ENCODE data around the gene ZBTB47.

Gene ZBTB47

GRCh38 chr3:42666577-42666998, 13.1 kb downstream of the ZBTB47 start:
- no peak for DNase-seq

DNA sequence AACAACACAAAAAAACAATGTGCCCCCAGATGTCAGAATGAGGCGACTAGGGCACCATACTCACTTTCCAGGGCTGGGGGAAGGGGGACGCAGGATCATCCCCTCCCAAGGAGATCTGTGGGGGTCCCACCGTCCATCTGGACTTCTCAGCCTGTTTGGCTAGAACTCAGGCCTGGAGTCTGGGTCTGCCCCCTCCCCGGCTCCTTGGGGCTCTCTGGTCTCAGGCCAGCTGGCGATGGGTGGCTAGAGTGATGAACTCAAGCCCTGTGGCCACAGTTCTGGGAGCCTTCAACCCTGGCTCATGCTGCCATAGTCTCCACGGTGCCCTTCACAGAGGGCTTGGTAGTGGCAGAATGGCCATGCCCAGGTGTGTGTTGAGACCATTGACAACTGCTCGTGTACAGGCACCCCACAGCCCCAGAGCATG, 13.6 kb downstream of the ZBTB47 start:
- DNase-seq: no peak

DNA sequence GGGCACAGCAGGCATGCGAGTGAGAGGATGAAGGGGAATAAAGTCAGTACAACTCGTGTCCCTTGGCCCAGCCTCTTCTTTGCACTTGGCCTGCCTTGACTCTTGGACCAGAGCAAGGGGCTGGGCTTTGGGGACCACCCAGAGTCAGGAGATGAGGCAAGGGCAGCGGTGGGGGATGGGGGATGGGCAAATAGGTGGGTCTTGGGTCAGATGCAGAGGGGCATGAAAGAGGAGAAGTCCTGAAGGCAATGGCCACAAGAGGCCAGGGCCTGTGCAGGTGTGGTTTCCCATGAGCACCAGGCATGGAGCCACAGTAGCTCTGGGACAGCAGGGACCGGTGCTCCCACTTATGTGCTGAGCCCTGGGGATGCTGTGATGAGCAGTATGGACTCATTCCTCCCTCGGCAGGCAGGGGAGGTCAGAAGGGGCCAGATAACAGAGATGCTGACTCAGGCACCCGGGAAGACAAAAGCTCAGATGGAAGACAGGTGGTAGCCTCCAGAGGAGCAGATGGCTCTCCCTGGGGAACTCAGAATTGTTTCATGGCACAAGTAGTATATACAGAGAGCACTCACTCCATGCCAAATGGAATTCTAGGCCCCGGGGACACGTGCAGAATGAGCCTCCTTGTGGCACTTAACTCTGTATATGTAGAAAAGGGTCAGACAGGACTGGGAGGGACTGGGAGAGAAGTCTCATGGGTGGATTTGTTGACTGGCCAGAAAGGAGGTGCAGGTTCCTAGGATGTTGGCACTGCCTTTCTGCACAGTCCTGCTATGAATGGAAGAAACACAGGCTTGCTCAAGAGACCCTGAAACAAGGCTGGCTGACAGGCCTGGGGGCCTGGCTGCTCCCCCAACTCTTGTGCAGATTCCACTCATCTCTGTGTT, 14.3 kb downstream of the ZBTB47 start:
- no peak for DNase-seq

DNA sequence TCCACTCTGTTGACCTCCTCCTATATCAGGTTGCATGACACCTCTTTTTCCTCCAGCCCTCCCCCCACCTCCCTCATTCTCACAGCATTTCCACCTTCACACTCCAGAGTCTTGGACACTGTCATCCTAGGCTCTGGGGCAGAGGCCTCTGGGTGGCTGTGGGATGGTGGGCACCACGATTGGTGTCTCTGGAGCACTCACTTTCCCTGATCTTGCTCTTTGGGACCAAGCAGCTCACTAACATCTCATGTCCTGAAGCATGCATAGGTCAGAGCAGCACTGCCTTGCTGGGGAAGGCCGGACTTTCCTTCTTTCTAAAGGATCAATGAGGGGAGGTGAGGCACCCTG, 14.9 kb downstream of the ZBTB47 start:
- DNase-seq: no peak

GRCh38 chr3:42668793-42669217, 15.3 kb downstream of the ZBTB47 start:
- DNase-seq: no peak

DNA sequence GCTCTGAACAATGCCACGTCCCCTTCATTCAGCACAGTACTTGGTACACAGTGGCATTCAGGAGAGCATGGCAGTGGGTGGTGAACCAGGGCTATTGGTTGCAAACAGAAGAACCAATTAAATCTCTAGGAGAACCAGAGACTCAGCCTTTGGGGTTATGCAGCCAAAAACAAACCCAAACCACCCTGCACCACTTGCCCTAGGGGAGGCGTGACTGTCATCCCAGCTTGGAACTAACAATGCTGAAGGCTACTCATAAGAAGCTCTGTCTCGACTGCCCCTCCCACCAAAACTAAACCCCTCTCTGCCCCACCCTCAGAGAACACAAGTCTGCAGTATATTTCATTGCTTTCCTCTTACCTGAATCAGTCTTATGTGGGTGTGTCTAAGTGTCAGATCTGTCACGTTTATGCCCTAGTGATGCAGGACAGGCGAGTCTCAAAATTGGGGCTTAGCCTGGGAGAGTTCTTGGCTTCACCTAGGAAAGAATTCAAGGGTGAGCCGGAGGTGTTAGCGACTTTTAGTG, 16.6 kb downstream of the ZBTB47 start:
- no peak for DNase-seq

DNA sequence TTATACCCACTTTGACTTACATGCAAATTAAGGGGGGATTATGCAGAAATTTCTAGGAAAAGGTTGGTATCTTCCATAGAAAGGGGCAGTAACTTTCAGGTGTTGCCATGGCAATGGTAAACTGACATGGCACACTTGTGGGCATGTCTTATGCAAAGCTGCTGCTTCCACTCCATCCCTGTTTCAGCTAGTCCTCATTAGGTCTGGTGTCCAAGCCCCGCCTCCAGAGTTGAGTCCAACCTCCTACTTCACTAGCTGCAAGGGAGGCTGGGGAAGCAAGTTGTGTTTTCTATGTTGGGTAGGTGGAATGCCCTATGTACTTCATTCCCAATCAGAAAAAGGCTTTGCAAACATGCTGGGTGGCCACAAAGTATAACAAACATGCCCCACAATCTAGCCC, 17.2 kb downstream of the ZBTB47 start:
- no peak for DNase-seq

- no peak for DNase-seq
Observed at GRCh38 chr3:42672515-42672914, 19.0 kb downstream of the ZBTB47 start.

- no peak for DNase-seq
Observed at GRCh38 chr3:42673082-42673481, 19.6 kb downstream of the ZBTB47 start.

DNA sequence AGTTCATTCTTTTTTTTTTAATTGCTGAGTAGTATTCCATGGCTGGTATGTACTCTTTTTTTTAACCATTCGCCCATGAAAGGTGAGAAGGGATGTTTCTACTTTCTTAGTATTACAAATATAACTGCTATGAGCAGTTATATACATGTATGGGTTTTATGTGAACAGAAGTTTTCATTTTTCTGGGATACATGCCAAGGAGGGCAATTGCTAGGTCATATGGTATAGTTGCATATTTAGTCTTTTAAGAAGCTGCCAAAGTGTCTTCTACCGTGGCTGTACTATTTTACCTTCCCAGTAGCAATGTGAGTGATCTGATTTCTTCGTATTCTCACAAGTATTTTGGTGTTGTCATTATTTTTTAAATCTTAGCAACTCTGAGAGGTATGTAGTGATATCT, 20.6 kb downstream of the ZBTB47 start:
- no peak for DNase-seq

DNA sequence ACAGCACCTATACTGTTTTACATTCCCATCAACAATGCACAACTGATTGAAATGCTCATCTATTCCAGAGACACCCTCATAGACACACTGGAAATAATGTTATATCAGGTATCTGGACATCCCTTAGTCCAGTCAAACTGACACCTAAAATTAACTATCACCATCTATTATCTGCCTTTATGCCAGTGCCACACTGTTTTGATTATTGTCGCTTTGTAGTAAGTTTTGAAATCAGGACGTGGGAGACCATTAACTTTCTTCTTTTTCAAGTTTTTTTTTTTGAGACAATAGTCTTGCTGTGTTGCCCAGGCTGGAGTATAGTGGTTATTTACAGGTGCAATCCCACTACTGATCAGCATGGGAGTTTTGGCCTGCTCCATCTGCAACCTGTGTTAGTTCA, 22.4 kb downstream of the ZBTB47 start:
- DNase-seq: no peak

GRCh38 chr3:42678447-42678846, 24.9 kb downstream of the ZBTB47 start:
- peak; percentile 10 for DNase-seq

GRCh38 chr3:42680271-42680670, 26.8 kb downstream of the ZBTB47 start:
- DNase-seq: no peak

DNA sequence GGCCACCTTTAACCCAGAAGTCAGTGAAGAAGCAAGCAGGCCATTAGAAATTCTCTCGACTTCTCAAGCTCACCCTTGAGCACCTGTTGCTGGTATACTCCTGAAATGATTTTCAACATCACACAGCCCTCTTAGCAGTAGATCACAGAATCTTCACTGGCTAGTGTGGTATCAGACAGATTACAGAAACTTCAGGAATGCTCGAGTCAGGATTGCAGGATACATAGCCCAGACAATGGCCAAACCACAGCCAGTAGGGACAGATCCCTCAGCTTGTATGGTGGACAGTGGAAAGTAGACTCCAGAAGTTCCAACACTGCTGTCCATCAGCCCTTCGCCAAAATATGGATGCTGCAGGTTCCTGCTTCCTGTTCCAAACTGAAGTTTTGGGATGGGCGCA, 27.3 kb downstream of the ZBTB47 start:
- DNase-seq: no peak

- DNase-seq: no peak
Observed at GRCh38 chr3:42681361-42682038, 28.0 kb downstream of the ZBTB47 start.

DNA sequence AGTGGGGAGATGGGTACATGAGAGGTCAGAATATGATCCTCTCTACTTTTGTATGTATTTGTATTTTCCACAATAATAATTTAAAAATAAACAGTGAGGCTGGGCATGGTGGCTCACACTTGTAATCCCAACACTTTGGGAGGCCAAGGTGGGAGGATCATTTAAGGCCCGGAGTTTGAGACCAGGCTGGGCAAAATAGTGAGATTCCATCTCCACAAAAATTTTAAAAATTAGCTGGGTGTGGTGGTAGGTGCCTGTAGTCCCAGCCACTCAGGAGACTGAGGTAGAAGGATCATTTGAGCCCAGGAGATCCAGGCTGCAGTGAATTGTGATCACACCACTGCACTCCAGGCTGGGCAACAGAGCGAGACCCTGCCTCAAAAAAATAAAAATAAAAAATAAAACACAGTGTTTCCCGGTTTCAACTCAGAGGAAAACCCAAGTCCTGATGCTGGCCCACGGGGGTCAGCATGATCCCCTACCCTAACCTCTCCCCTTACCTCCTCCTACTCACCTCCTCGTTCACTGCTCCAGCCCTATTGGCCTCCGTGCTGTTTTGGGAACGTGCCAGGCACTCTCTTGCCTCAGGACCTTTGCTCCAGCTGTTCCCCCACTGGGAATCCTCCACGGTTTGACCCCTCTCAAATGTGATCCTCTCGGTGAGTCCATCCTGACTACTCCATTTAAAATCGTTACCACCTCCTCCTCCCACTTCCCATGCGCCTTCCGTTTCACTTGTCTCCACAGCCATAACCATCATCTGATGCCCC, 29.0 kb downstream of the ZBTB47 start:
- peak; percentile 6 for DNase-seq

DNA sequence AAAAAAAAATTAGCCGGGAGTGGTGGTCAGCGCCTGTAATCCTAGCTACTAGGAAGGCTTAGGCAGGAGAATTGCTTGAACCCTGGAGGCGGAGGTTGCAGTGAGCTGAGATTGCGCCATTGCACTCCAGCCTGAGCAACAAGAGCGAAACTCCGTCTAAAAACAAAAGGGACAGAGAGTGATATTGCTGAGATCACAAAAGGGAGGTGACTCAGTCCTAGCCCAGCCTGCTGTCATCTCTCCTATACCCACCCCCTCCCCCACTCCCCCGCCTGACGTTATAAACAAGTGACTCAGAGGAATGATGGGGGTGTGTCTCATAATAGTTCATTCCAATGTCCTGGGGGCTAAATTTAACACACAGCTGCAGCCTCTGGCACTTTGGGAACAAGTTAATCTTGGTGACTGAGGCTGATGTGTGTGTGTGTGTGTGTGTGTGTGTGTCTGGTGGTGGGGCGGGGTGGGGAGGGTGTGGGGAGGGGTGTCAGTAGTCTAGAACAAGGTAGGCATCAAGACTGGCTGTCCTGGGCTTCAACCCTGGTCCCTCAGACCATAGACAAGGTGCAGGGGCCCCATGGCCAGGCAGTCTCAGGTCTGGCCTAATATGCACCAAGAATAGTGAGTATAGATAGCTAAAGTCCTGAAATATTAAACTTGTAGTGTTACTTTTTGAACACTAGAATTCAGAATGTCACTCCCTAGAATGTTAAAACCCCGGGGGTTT, 30.5 kb downstream of the ZBTB47 start:
- peak; percentile 61 for DNase-seq

- no peak for DNase-seq
Observed at GRCh38 chr3:42684632-42685362, 31.3 kb downstream of the ZBTB47 start.

- peak; percentile 60 for DNase-seq
Observed at GRCh38 chr3:42685363-42685881, 31.9 kb downstream of the ZBTB47 start, which contains the start of gene KLHL40. TSS of gene KLHL40 (plus strand) at chr3:42685537. CDS start at chr3:42685619, 82 bp downstream.

GRCh38 chr3:42685891-42686820, 32.7 kb downstream of the ZBTB47 start:
- peak; percentile 28 for DNase-seq
